IPS DF 4.7 (cell line): ENCODE results near the gene SMAD3.
"Not testable (repeated sequence)": the region's sequence is repeated elsewhere in the genome, so short reads cannot be mapped to it uniquely, and the experiment has no call there.

ENCODE experiments used
- DNase-seq: peaks from one replicate; pipeline ENCODE4 v3.0.0-alpha.2; 2013; ENCODE audit warnings: low spot score; ENCODE audit errors: extremely low read depth

The SMAD3 gene

GRCh38 chr15:67109141-67110034 is 44.0 kb downstream of the SMAD3 start:
- DNase-seq: no peak

GRCh38 chr15:67110361-67110781 is 45.0 kb downstream of the SMAD3 start:
- no peak for DNase-seq

DNA sequence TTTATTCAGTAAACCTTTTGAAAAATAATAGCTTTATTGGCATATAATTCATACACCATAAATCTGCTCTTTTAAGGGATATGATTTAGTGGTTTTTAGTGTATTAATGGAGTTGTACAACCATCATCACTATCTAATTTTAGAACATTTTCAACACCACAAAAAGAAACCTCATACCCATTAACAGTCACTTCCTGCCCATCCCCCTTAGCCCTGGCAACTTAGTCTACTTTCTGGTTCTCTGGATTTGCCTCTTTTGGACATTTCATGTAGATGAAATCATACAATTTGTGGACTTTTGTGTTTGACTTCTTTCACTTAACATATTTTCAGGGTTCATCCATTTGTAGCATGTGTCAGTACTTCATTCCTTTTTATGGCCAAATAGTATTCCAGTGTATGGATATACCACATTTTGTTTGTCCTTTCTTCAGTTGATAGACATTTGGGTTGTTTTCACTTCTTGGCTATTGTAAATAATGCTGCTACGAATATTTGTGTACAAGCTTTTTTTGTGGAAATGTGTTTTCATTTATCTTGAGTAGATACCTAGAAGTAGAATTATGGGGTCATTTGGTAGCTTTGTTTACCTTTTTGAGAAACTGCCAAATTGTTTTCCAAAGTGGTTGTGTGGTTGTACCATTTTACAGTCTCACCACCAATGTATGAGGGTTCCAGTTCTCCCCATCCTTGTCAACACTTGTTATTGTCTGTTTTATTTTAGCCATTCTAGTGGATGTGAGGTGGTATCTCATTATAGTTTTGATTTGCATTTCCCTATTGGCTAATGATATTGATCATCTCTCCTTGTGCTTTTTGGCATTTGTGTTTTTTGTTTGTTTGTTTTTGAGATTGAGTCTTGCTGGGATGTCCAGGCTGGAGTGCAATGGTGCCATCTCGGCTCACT is 45.8 kb downstream of the SMAD3 start:
- no peak for DNase-seq

DNA sequence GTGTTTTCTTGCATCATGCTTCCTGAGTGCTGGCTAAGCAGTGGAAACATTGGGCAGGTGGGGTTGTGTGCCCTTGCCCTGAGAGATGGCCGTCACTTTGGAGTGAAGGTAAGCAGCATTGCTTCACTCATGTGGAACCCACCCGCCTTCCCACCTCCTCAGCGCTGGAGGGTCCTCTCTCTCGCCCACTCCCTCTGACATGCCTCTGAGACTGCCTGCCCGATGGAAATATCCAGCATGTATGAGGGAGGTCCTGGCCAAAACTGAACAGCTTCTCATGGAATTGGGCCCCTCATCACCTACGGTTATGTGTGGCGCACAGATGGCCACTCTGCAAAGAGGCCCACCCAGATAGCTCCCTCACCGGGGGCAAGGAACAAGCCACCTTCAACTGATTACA is 48.6 kb downstream of the SMAD3 start:
- DNase-seq: no peak

- DNase-seq: no peak
These were observed 49.6 kb downstream of the SMAD3 start for GRCh38 chr15:67114846-67115585.

- no peak for DNase-seq
These were observed 50.2 kb downstream of the SMAD3 start for GRCh38 chr15:67115586-67115969.

DNA sequence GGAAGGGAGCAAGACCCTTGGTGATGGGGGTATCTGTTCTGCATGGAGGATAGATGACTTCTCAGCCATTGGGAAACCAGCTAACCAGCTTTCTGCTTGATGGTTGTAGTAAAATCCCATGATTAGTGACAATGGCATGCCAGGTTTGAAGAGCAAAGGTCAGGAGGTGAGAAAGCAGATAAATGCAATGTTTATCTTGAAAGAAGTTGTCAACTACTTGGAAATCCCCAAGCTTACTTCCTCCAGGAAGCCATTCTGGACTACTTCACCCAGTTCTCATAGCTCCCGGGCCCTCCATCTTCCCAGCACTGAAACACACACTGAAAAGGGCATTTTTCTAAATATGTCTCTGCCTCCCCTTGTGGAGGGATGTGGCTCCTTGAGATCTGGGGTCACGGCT is 51.3 kb downstream of the SMAD3 start:
- no peak for DNase-seq

GRCh38 chr15:67117370-67117769 is 52.0 kb downstream of the SMAD3 start:
- DNase-seq: no peak

DNA sequence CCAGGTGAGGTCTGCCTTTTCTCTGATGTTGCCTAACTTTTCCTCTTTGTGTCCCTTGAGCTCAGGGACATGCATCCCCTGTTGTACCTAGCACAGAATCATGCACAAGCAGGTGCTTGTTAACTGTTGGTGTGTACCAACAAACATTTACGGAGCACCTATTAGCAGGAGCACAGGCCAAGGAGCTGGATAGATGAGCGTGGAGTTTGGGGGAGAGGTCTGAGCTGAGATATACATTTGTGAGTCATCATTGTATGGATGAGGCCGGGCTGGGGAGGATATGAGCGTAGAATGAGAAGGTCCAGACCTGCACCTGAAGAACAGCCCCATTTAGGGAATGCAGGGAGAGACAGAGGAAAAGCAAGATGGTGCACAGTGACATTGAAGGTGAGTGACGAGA is 53.4 kb downstream of the SMAD3 start:
- no peak for DNase-seq

DNA sequence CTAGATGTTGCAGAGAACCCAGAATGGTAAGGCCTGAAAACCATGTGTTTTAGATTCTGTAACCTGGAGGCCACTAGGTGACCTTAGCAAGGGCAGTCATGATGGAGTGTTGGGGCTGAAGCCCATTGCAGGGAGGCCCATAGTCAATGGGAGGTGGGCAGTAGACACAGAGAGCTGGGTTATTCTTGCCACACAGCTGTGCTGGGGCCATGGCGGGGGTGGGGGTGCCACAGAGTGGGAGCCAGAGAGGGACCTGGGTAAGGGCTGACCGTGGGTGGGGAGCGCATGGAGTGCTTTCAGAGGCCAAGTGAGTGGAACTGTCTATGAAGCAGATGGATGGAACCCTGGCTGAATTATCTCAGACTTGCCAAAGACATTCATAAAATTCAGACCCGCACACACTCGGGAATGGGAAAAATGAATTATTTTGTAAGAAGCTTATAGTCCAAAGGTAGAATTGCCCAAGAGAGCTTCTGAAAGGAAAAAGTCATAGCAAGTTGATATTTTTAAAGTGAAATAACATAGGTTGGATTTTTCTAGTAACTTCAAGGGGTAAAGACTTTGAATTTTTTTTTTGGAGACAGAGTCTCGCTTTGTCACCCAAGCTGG is 53.9 kb downstream of the SMAD3 start:
- DNase-seq: no peak

DNA sequence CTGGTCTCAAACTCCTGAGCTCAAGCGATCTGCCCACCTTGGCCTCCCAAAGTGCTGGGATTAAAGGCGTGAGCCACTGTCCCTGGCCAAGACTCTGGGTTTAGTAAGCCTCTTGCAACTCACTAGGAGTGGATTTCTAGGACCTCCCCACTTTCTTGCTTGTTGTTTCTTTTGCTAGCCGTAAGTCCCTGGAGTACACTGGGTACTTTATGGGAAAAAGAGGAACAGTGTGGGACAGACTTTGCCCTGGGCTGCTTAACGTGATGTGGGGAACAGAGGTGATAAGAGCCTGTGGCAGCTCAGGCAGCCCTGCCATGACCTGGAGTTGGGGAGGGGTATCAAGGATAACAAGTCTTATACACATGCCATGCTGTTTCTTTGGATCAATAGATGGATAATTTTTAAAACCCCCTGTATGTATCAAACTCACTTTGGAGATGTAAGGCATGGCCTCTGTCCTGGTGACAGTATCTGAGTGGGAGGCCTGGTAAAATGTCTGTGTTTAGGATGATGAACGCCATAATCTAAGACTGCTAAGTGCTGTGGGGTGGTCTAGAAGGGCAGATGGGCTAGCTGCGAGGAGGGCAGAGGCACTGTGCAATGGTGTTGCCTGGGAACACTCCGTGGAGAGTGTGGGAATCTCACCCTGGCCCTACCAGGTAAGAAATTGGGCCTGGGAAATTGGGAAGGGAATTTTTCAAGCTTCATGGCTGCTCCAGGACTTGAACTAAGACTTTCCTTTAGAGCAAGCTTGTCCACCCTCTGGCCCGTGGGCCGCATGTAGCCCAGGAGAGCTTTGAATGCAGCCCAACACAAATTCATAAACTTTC is 54.8 kb downstream of the SMAD3 start:
- DNase-seq: no peak

GRCh38 chr15:67120839-67121643 is 55.6 kb downstream of the SMAD3 start:
- DNase-seq: no peak

GRCh38 chr15:67121644-67122605 is 56.5 kb downstream of the SMAD3 start:
- no peak for DNase-seq

DNA sequence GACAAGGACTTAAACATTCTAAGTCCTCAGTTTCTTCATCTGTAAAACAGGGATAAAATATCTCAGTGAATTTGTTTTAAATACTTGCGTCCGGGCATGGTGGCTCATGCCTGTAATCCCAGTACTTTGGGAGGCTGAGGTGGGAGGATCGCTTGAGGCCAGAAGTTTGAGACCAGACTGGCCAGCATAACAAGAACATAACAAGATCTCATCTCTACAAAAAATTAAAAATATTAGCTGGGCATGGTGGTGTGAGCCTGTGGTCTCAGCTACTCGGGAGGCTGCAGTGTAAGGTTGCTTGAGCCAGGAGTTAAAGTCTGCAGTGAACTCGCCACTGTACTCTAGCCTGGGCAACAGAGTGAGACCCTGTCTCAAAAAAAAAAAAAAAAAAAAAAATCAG is 57.4 kb downstream of the SMAD3 start:
- DNase-seq: not testable (repeated sequence)

DNA sequence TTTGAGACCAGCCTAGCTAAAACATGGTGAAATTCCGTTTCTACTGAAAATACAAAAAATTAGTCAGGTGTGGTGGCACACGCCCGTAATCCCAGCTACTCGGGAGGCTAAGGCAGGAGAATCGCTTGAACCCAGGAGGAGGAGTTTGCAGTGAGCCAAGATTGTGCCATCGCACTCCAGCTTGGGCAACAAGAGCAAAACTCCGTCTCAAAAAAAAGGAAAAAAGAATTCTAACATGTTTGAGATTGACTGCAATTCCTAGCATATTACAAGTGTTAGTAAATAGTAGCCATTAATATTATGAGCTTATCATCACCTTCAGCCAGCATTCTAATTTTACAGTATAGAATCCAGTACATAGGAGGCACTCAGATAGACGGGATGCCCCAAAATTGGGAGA is 57.9 kb downstream of the SMAD3 start:
- not testable (repeated sequence) for DNase-seq

GRCh38 chr15:67124111-67124510 is 58.7 kb downstream of the SMAD3 start:
- DNase-seq: no peak

GRCh38 chr15:67124911-67125588 is 59.6 kb downstream of the SMAD3 start:
- no peak for DNase-seq
